ENCODE measurements around the gene OR10K2. TPM values are rescaled to one million over a fixed set of nuclear protein-coding genes. Genes with fewer than 3 reads are reported as not detected.

The OR10K2 gene
- total RNA-seq, 4 donors from 2014 or later, result not detected

GRCh38 chr1:158371188-158371953 is 54.7 kb downstream of the OR10K2 start:
- DNase-seq, result no peak
- Histone ChIP-seq H3K27me3 (no peaks in the 10 kb centered on the region), H3K4me3 (no peak overlapping the region), H3K9me3 (no peaks in the 10 kb centered on the region), H3K27ac (no peak overlapping the region), H3K4me1 (no peaks in the 10 kb centered on the region), H3K36me3 (no peaks in the 10 kb centered on the region)
- no peak for TF ChIP-seq POLR2A (IDR thresholded peaks at IDR 0.05)
- TF ChIP-seq, protein P1, sequence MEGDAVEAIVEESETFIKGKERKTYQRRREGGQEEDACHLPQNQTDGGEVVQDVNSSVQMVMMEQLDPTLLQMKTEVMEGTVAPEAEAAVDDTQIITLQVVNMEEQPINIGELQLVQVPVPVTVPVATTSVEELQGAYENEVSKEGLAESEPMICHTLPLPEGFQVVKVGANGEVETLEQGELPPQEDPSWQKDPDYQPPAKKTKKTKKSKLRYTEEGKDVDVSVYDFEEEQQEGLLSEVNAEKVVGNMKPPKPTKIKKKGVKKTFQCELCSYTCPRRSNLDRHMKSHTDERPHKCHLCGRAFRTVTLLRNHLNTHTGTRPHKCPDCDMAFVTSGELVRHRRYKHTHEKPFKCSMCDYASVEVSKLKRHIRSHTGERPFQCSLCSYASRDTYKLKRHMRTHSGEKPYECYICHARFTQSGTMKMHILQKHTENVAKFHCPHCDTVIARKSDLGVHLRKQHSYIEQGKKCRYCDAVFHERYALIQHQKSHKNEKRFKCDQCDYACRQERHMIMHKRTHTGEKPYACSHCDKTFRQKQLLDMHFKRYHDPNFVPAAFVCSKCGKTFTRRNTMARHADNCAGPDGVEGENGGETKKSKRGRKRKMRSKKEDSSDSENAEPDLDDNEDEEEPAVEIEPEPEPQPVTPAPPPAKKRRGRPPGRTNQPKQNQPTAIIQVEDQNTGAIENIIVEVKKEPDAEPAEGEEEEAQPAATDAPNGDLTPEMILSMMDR (IDR thresholded peaks at IDR 0.05), result no peak
- intact Hi-C loops (cut with DNase I; ENCODE audit: low total_unique reads), result no loop called here

Other genes starting within 250 kb of the OR10K2 start
- gene CD1D, start 245.3 kb downstream of the OR10K2 start, total RNA-seq, result 1 to 10 TPM; 1.5 to 3.4 (median 1.8) TPM
- gene CD1A, start 171.8 kb downstream of the OR10K2 start, total RNA-seq, result not detected
- 1 to 10 TPM in 1 of 4 donors, under 1 TPM in 1, not detected in 2; 0.55 to 1.9 TPM for gene CD1C, start 136.3 kb downstream of the OR10K2 start, total RNA-seq
- not detected for gene CD1B, start 94.7 kb downstream of the OR10K2 start, total RNA-seq
- gene CD1E, start 72.3 kb downstream of the OR10K2 start, total RNA-seq, result under 1 TPM in 1 of 4 donors, not detected in 3; 0.21 TPM
- not detected for gene OR10T2, start 26.8 kb downstream of the OR10K2 start, total RNA-seq
- gene OR10K1, start 35.6 kb upstream of the OR10K2 start, total RNA-seq, result not detected
- gene OR10R2, start 46.0 kb upstream of the OR10K2 start, total RNA-seq, result not detected
- gene OR6Y1, start 128.2 kb upstream of the OR10K2 start, total RNA-seq, result under 1 TPM in 1 of 4 donors, not detected in 3; 0.07 TPM
- gene OR6P1, start 144.3 kb upstream of the OR10K2 start, total RNA-seq, result not detected
- not detected for gene OR10X1, start 153.7 kb upstream of the OR10K2 start, total RNA-seq
- not detected for gene OR10Z1, start 179.0 kb upstream of the OR10K2 start, total RNA-seq

All from uterus (tissue), 4 donors.